Erythroblast (primary cell): ENCODE data around the gene CDHR5.

ENCODE experiments used
- GATA1 ChIP-seq: IDR thresholded peaks from 2 replicates; pipeline ENCODE4 v1.6.1; 2011; ENCODE audit warnings: low read depth, mild to moderate bottlenecking, control low read depth, low read length, moderate library complexity
- POLR2A ChIP-seq: IDR thresholded peaks from 2 replicates; pipeline ENCODE4 v1.6.1; 2011; ENCODE audit warnings: mild to moderate bottlenecking, low read length

DNA sequence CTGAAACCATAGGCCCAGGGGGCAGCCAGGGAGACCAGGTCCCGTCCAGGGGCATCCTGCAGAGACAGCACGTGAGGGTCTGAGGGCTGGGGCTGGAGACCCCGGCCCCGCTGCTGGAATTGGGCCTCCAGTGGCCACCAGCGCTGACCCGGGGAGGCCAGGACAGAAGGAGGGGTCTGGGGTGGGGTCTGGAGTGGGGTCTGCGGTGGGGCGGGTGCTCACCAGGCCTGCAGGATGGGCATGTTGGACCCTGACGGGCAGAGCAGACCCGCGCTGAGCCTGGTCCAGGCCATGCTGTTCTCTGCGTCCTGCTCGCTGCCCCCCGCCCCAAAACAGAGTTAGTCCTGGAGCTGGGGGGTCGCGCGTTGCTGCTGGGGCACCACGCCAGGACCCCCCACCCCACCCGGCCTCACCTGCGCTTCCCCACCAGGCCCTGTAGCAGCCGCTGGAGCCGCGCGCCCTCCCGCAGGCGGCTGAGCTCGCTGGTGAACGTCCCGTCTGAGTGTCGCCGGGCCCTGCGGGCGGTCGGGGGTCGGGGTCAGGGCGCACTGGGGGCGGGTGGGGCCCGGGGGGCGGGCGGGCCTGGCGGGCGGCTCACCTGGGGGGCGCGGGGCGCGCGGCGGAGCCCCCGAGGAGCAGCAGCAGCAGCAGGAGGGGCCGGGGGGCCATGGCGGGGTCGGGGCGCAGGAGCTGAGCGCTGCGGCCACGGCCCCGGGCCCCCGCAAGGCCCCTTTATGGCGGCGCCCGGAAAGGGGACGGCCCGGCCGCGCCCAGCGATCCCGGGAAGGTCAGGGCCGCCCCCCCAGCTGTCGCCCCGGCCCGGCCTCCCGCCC lies 1.9 kb upstream of the CDHR5 start, which contains the start of gene SCT:
- no peak for TF ChIP-seq GATA1
- TF ChIP-seq POLR2A = no peak
